Activated CD8-positive, alpha-beta memory T cell treated with anti-CD3 and anti-CD28 coated beads, Interleukin-2, amount 10 ng/mL, durations not matched to agents 7 days and 5 days (primary cell): ENCODE measurements around the gene INPP5B. TPM values are rescaled to one million over a fixed set of nuclear protein-coding genes. Genes with fewer than 3 reads are reported as not detected.

Experiments used
- ATAC-seq: fragments of 150-1000 bp; cut with Tn5 transposase; one replicate; pipeline ENCODE4 v1.10.0; 2021; ENCODE audit warnings: moderate library complexity
- CTCF ChIA-PET: fragments of 350-600 bp; sonication (Branson Sonifier 250); formaldehyde crosslinking; loops from one replicate; lab custom pipeline; 2021; ENCODE audit warnings: antibody characterized with exemption; lab: Charles Lee
- DNase-seq: peaks from one replicate; pipeline ENCODE4 v3.0.0-alpha.2; 2020
- H3K27ac Mint-ChIP-seq: one replicate; pipeline ENCODE4 v1.8.0; 2021; ENCODE audit warnings: mild to moderate bottlenecking, mixed read lengths
- H3K27me3 Mint-ChIP-seq: one replicate; pipeline ENCODE4 v1.8.0; 2021; ENCODE audit warnings: mixed read lengths
- H3K36me3 Mint-ChIP-seq: one replicate; pipeline ENCODE4 v1.8.0; 2021; ENCODE audit warnings: mild to moderate bottlenecking, mixed read lengths
- H3K4me1 Mint-ChIP-seq: one replicate; pipeline ENCODE4 v1.8.0; 2021; ENCODE audit warnings: mixed read lengths
- H3K4me3 Mint-ChIP-seq: one replicate; pipeline ENCODE4 v1.8.0; 2021; ENCODE audit warnings: mild to moderate bottlenecking, moderate library complexity, mixed read lengths
- H3K9me3 Mint-ChIP-seq: one replicate; pipeline ENCODE4 v1.8.0; 2022; ENCODE audit warnings: low read depth, mixed read lengths
- total RNA-seq, 2 experiments: library from RNA; stranded (reverse); gene quantifications; one replicate each; pipeline ENCODE4 v1.2.3, GENCODE V29; 2021

The INPP5B gene
- total RNA-seq, 2 experiments from 2014 or later: 37.6 to 39.9 TPM

DNA sequence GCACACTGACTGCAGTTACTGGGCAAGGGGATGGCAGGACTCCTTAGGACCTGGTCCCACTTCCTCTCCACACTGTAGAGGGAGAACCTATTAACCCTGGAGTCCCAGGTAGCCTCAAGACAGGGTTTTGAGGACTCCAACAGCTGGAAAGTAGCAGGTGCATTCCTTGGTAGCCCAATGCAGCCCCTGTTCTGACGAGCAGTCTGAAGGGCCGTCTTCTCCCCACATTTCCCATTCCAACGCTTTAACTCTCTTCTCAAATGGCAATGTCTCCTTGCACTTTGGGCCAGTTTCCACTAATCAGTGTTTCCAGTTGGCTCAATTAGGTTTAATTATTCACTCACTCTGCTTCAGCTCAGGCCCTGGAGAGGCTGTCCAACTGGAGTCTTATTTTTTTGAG is 8.8 kb upstream of the INPP5B start:
- H3K9me3 Mint-ChIP-seq: no peaks in the 10 kb centered on the region
- DNase-seq (no peak), ATAC-seq (no peak)
- no peak overlapping the region for H3K4me3 Mint-ChIP-seq
- no peaks in the 10 kb centered on the region for H3K27me3 Mint-ChIP-seq
- CTCF ChIA-PET: no interaction called here
- H3K4me1 Mint-ChIP-seq: peaks cover 6% of the 10 kb centered on the region
- H3K27ac Mint-ChIP-seq: no peak overlapping the region
- peaks cover 20% of the 10 kb centered on the region for H3K36me3 Mint-ChIP-seq

GRCh38 chr1:37954316-37954971 is 7.6 kb upstream of the INPP5B start:
- CTCF ChIA-PET: interaction anchor here (1.1 kb wide), 1 partner anchor 94 kb away, joined by 3 read pairs; no protein-coding TSS in a partner anchor
- no peak for DNase-seq
- H3K4me1 Mint-ChIP-seq: peaks cover 6% of the 10 kb centered on the region

GRCh38 chr1:37952738-37953137 is 5.9 kb upstream of the INPP5B start:
- no peaks in the 10 kb centered on the region for H3K27me3 Mint-ChIP-seq
- peaks cover 6% of the 10 kb centered on the region for H3K4me1 Mint-ChIP-seq
- CTCF ChIA-PET: no interaction called here
- DNase-seq: no peak
- H3K4me3 Mint-ChIP-seq: no peak overlapping the region
- no peaks in the 10 kb centered on the region for H3K9me3 Mint-ChIP-seq
- no peak overlapping the region for H3K27ac Mint-ChIP-seq
- H3K36me3 Mint-ChIP-seq: peaks cover 8% of the 10 kb centered on the region
- no peak for ATAC-seq

More at GRCh38 chr1:37954316-37954971, 7.6 kb upstream of the INPP5B start:
- Mint-ChIP-seq H3K9me3 (no peaks in the 10 kb centered on the region), H3K27me3 (no peaks in the 10 kb centered on the region), H3K27ac (no peak overlapping the region), H3K4me3 (no peak overlapping the region), H3K36me3 (peaks cover 13% of the 10 kb centered on the region)
- no peak for ATAC-seq

DNA sequence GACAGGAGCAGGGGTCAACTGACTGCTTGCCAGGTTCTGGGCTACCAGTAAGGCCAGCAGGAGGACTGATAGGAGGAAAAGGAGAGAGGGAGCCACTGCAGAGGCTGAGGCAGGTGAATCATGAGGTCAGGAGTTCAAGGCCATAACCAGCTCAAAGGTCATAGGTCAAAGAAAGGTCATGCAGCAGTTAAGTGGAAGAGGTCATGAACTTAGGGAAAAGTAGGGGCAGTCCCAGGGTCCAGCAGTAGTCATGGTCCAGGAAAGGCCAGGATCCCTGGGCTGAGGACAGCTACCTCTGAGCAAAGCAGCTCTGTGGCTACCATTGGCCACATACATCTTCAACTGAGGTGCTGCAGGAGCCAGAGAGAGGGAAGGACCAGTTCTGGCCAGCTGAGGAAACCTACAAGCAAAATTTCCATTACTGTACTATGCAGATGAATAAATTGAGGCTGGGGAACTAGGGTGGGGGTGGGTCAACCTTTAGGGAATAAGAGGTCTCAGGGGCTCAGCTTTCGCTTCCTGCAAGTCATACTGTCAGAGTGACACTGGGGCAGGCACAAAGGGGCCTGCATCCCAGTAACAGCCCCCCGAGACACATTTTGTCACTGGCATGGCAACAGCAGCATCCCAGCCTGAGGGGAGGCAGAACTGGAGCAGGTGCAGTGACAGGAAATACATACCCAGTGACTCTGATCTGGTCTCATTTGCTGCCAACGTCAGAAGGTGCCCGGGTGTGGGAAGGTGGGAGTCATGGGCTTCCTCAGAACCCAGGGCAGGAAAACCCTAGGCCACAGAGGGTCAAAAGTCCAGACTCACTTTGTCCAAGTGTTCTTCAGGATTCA is 5.2 kb upstream of the INPP5B start:
- Mint-ChIP-seq H3K9me3 (no peaks in the 10 kb centered on the region), H3K27ac (no peak overlapping the region), H3K4me1 (peaks cover 13% of the 10 kb centered on the region), H3K4me3 (no peak overlapping the region), H3K36me3 (peaks cover 4% of the 10 kb centered on the region), H3K27me3 (no peaks in the 10 kb centered on the region)
- no peak for ATAC-seq
- CTCF ChIA-PET: no interaction called here
- DNase-seq: no peak

GRCh38 chr1:37951041-37951782 is 4.4 kb upstream of the INPP5B start:
- ATAC-seq (no peak), DNase-seq (no peak)
- H3K4me1 Mint-ChIP-seq: peaks cover 18% of the 10 kb centered on the region
- no peak overlapping the region for H3K4me3 Mint-ChIP-seq
- no peaks in the 10 kb centered on the region for H3K27me3 Mint-ChIP-seq
- CTCF ChIA-PET: no interaction called here
- H3K9me3 Mint-ChIP-seq: no peaks in the 10 kb centered on the region
- H3K27ac Mint-ChIP-seq: no peak overlapping the region
- H3K36me3 Mint-ChIP-seq: peaks cover 1% of the 10 kb centered on the region

DNA sequence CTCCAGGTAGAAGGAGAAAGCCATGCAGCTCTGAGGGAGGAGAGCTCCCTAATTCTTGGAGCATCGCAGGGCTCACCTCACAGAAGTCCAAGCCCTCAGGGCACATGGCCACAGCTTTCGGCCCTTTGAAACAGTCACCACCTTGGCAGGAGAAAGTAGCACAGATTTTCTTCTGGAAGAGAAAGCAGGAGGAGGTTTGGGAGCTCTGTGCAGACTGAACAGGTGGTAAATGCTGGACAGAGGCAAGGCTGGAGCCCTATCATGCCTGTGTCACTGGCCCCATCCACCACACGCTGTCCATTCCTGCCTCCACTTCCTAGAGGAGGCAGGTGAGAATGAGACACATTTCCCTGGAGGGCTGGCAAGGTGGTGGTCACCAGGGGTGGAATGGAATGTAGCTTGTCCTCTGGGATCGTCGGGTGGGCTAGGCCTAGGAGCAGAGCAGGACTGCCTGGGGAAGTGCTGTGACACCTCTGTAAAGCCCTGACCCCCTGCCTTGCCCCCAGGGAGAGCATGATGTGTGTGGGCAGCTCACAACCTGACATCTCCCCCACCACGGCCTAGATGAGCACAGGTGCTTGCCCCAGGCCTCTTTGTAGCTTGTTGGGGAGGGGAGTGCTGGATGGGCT is 2.8 kb upstream of the INPP5B start:
- Mint-ChIP-seq H3K4me3 (no peak overlapping the region), H3K36me3 (peaks cover 2% of the 10 kb centered on the region), H3K27ac (no peak overlapping the region), H3K4me1 (peaks cover 28% of the 10 kb centered on the region), H3K27me3 (no peaks in the 10 kb centered on the region), H3K9me3 (no peaks in the 10 kb centered on the region)
- ATAC-seq: no peak
- DNase-seq: no peak
- CTCF ChIA-PET: interaction anchor here (0.7 to 1.4 kb wide), 3 partner anchors 27 to 90 kb away, joined by 3 to 5 read pairs (median 3); partner anchors contain the start of gene MTF1

DNA sequence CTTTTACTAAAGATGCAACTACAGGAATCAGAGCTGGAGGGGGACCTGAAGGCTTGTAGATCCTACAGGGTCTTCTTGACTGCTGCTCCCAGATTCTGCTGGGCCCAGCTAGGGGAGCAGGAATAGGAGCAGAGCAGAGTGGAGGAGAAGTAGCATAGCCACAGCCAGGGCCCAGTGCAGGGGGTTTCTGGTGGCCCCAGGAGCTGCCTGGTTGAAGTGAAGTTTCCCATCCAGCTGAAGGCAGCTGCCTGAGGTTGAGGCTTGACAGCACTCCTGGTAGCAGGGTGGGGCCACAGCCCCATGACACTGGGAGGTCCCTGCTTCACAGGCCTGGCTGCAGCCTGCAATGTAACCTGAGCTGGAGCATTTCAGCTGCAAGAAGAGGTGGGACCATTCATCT is 2.0 kb upstream of the INPP5B start:
- no peak overlapping the region for H3K4me3 Mint-ChIP-seq
- H3K4me1 Mint-ChIP-seq: peaks cover 28% of the 10 kb centered on the region
- no peaks in the 10 kb centered on the region for H3K27me3 Mint-ChIP-seq
- no peaks in the 10 kb centered on the region for H3K9me3 Mint-ChIP-seq
- DNase-seq: no peak
- no peak for ATAC-seq
- H3K36me3 Mint-ChIP-seq: peaks cover 2% of the 10 kb centered on the region
- H3K27ac Mint-ChIP-seq: no peak overlapping the region
- CTCF ChIA-PET: interaction anchor here (1.4 kb wide), 1 partner anchor 28 kb away, joined by 5 read pairs; no protein-coding TSS in a partner anchor

GRCh38 chr1:37948166-37948565 is 1.3 kb upstream of the INPP5B start:
- ATAC-seq: no peak
- Mint-ChIP-seq H3K27ac (no peak overlapping the region), H3K4me3 (no peak overlapping the region), H3K9me3 (no peaks in the 10 kb centered on the region), H3K4me1 (peaks cover 28% of the 10 kb centered on the region), H3K36me3 (peaks cover 3% of the 10 kb centered on the region), H3K27me3 (no peaks in the 10 kb centered on the region)
- no peak for DNase-seq
- CTCF ChIA-PET: no interaction called here

GRCh38 chr1:37947364-37947763 is 511 bp upstream of the INPP5B start:
- peak overlapping the region; percentile 89 for H3K4me3 Mint-ChIP-seq
- peaks cover 28% of the 10 kb centered on the region for H3K4me1 Mint-ChIP-seq
- ATAC-seq: no peak
- no peaks in the 10 kb centered on the region for H3K27me3 Mint-ChIP-seq
- peak overlapping the region; percentile 97 for H3K27ac Mint-ChIP-seq
- peaks cover 4% of the 10 kb centered on the region for H3K36me3 Mint-ChIP-seq
- H3K9me3 Mint-ChIP-seq: no peaks in the 10 kb centered on the region
- DNase-seq: peak; percentile 47
- CTCF ChIA-PET: interaction anchor here (1.0 kb wide), 1 partner anchor 88 kb away, joined by 3 read pairs; no protein-coding TSS in a partner anchor

GRCh38 chr1:37945743-37946702 is 830 bp downstream of the INPP5B start:
- H3K9me3 Mint-ChIP-seq: no peaks in the 10 kb centered on the region
- ATAC-seq (no peak), DNase-seq (no peak)
- peaks cover 7% of the 10 kb centered on the region for H3K36me3 Mint-ChIP-seq
- peaks cover 22% of the 10 kb centered on the region for H3K4me1 Mint-ChIP-seq
- H3K27me3 Mint-ChIP-seq: no peaks in the 10 kb centered on the region
- H3K4me3 Mint-ChIP-seq: peak overlapping the region; percentile 89
- H3K27ac Mint-ChIP-seq: peak overlapping the region; percentile 97
- CTCF ChIA-PET: interaction anchor here (1.0 kb wide), 1 partner anchor 86 kb away, joined by 3 read pairs; no protein-coding TSS in a partner anchor

DNA sequence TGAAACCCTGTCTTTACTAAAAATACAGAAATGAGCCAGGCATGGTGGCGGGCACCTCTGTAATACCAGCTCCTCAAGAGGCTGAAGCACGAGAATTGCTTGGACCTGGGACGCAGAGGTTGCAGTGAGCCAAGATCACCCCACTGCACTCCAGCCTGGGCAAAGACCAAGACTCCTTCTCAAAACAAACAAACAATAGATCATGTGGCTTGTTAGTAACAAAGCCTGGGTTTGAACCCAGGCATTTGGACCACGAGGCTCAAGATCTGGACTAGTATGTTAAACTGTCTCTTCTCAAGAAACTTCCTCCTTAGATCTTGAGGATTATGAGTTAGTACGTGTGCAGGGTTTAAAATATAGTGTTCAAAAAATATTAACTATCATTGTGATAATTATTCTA is 1.6 kb downstream of the INPP5B start:
- Mint-ChIP-seq H3K4me1 (peaks cover 22% of the 10 kb centered on the region), H3K36me3 (peaks cover 9% of the 10 kb centered on the region), H3K9me3 (no peaks in the 10 kb centered on the region), H3K27ac (no peak overlapping the region), H3K27me3 (no peaks in the 10 kb centered on the region), H3K4me3 (no peak overlapping the region)
- ATAC-seq (no peak), DNase-seq (no peak)
- CTCF ChIA-PET: interaction anchor here (1.1 kb wide), 1 partner anchor 85 kb away, joined by 4 read pairs; no protein-coding TSS in a partner anchor

DNA sequence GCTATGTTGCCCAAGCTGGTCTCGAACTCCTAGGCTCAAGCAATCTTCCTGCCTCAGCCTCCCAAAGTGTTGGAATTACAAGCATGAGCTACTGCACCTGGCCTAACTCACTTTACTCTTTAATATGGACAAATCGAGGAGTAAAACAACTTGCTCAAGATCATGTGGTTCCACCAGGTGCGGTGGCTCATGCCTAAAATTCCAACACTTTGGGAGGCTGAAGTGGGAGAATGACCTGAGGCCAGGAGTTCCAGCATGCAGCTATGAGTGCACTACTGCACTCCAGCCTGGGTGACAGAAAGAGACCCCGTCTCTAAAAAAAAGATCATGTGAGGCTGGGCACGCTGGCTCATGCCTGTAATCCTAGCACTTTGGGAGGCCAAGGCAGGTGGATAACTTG is 2.0 kb downstream of the INPP5B start:
- Mint-ChIP-seq H3K27me3 (no peaks in the 10 kb centered on the region), H3K9me3 (no peaks in the 10 kb centered on the region), H3K36me3 (peaks cover 9% of the 10 kb centered on the region), H3K4me3 (no peak overlapping the region), H3K4me1 (peaks cover 22% of the 10 kb centered on the region), H3K27ac (peak overlapping the region; percentile 5)
- CTCF ChIA-PET: interaction anchor here (1.1 kb wide), 1 partner anchor 84 kb away, joined by 4 read pairs; no protein-coding TSS in a partner anchor
- ATAC-seq: no peak
- no peak for DNase-seq
